Osteocyte (in vitro differentiated cells): ENCODE measurements around the gene DZIP1. TPM values are rescaled to one million over a fixed set of nuclear protein-coding genes. Genes with fewer than 3 reads are reported as not detected.

Source experiments
- DNase-seq: peaks from one replicate; pipeline ENCODE4 v3.0.0; 2021; ENCODE audit warnings: mixed read lengths; ENCODE audit not compliant: unreplicated experiment; ENCODE audit errors: extremely low spot score
- H3K27ac Mint-ChIP-seq: one replicate; pipeline ENCODE4 v1.8.0; 2021; ENCODE audit warnings: mild to moderate bottlenecking, mixed read lengths; ENCODE audit not compliant: unreplicated experiment
- H3K27me3 Mint-ChIP-seq: one replicate; pipeline ENCODE4 v1.8.0; 2021; ENCODE audit warnings: mixed read lengths; ENCODE audit not compliant: unreplicated experiment
- H3K36me3 Mint-ChIP-seq: one replicate; pipeline ENCODE4 v1.8.0; 2021; ENCODE audit warnings: mixed read lengths; ENCODE audit not compliant: unreplicated experiment
- H3K4me1 Mint-ChIP-seq: one replicate; pipeline ENCODE4 v1.8.0; 2021; ENCODE audit warnings: mixed read lengths; ENCODE audit not compliant: unreplicated experiment
- H3K4me3 Mint-ChIP-seq: one replicate; pipeline ENCODE4 v1.8.0; 2021; ENCODE audit warnings: mild to moderate bottlenecking, moderate library complexity, mixed read lengths; ENCODE audit not compliant: unreplicated experiment
- H3K9me3 Mint-ChIP-seq: one replicate; pipeline ENCODE4 v1.8.0; 2021; ENCODE audit warnings: mixed read lengths; ENCODE audit not compliant: unreplicated experiment
- total RNA-seq: library from RNA; stranded (reverse); gene quantifications from 2 replicates; pipeline ENCODE4 v1.2.1, GENCODE V29; 2021
- TF ChIP-seq, protein P1 (sequence below): fragments of 200-600 bp; sonication (generic); IDR thresholded peaks from 2 replicates; pipeline ENCODE4 v1.5.0; 2021; ENCODE audit warnings: antibody characterized with exemption, mild to moderate bottlenecking, moderate library complexity

DZIP1 gene
- total RNA-seq, 1 donor from 2014 or later, result 50.8 TPM

DNA sequence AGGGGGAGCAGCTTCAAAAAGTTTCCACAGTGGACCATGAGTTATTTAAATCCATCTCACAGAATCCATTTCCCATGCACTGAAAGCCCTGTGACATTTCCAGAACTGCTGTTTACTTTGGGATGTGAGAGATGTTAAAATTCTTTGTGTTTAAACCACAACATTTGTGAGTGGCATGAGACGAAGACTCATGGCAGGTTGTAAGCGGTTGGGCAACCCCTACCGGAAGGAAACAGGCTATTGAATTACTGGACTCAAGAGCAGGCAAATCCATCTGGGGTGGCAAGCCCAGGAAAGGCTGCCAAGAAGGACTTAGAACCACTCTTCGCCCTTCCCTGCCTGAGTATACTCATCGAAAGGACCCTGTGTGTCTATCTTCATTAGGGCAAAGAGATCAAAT is 114.3 kb downstream of the DZIP1 start:
- Mint-ChIP-seq H3K27me3 (peaks cover 40% of the 10 kb centered on the region), H3K4me1 (peaks cover 4% of the 10 kb centered on the region), H3K4me3 (no peak overlapping the region), H3K36me3 (no peaks in the 10 kb centered on the region), H3K9me3 (no peaks in the 10 kb centered on the region), H3K27ac (no peak overlapping the region)
- DNase-seq, result no peak
- TF ChIP-seq, protein P1, sequence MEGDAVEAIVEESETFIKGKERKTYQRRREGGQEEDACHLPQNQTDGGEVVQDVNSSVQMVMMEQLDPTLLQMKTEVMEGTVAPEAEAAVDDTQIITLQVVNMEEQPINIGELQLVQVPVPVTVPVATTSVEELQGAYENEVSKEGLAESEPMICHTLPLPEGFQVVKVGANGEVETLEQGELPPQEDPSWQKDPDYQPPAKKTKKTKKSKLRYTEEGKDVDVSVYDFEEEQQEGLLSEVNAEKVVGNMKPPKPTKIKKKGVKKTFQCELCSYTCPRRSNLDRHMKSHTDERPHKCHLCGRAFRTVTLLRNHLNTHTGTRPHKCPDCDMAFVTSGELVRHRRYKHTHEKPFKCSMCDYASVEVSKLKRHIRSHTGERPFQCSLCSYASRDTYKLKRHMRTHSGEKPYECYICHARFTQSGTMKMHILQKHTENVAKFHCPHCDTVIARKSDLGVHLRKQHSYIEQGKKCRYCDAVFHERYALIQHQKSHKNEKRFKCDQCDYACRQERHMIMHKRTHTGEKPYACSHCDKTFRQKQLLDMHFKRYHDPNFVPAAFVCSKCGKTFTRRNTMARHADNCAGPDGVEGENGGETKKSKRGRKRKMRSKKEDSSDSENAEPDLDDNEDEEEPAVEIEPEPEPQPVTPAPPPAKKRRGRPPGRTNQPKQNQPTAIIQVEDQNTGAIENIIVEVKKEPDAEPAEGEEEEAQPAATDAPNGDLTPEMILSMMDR, result no peak

Other genes with a start within 250 kb of the DZIP1 start
- gene CLDN10, start 92.0 kb downstream of the DZIP1 start, total RNA-seq, result not detected in 2 replicates
- 45.9 and 47.8 TPM in 2 replicates for gene DNAJC3, start 32.4 kb upstream of the DZIP1 start, total RNA-seq